ENCODE measurements around the gene ILDR1.

ILDR1 gene

DNA sequence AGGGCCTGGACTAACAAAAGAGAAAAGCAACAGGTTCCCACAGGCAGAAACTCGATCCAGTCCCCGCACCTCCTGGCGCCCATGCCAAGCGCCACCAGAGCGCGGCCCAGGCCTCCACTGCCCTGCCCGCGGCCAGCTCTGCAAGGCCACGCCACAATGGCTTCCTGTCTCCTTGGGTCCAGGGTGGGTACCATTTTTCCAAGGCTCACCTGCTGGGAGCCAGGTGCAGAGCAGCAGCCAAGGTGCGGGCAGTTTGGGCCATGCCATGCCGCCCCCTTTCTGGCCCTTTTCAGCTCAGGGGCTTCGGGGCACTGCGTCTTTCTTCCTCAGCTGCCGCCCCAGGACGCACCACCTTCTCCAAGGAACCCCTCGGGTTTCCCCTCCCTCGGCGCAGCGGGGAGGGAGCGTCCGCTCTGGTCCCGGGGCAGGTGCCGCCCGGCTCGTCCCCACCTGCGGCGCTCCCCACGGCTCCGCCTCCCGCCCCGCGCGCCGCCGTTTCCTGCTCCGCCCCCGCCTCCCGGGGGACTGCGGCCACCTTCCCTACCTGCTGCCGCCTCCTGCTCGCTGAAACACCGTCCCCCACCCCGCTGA lies at the start of gene ILDR1:
Gene ILDR1, minus strand, starts transcription at position 437 of the 591 bp plus-strand sequence. Its CDS starts 170 bp downstream, at position 267.
- H3K4me1 Mint-ChIP-seq = peaks cover 9% of the 10 kb centered on the region
- peaks cover 50% of the 10 kb centered on the region for H3K27me3 Mint-ChIP-seq (ENCODE audit: low read depth, poor library complexity)
- H3K9me3 Mint-ChIP-seq = no peaks in the 10 kb centered on the region
- H3K36me3 Mint-ChIP-seq (ENCODE audit: low read depth) = no peaks in the 10 kb centered on the region
- TF ChIP-seq, protein P1, sequence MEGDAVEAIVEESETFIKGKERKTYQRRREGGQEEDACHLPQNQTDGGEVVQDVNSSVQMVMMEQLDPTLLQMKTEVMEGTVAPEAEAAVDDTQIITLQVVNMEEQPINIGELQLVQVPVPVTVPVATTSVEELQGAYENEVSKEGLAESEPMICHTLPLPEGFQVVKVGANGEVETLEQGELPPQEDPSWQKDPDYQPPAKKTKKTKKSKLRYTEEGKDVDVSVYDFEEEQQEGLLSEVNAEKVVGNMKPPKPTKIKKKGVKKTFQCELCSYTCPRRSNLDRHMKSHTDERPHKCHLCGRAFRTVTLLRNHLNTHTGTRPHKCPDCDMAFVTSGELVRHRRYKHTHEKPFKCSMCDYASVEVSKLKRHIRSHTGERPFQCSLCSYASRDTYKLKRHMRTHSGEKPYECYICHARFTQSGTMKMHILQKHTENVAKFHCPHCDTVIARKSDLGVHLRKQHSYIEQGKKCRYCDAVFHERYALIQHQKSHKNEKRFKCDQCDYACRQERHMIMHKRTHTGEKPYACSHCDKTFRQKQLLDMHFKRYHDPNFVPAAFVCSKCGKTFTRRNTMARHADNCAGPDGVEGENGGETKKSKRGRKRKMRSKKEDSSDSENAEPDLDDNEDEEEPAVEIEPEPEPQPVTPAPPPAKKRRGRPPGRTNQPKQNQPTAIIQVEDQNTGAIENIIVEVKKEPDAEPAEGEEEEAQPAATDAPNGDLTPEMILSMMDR (IDR thresholded peaks at IDR 0.05) = no peak
- peak; percentile 51 for DNase-seq
- no peak within 1 kb of the TSS for H3K27ac Mint-ChIP-seq
- H3K4me3 Mint-ChIP-seq = peak within 1 kb of the TSS; percentile 85

DNA sequence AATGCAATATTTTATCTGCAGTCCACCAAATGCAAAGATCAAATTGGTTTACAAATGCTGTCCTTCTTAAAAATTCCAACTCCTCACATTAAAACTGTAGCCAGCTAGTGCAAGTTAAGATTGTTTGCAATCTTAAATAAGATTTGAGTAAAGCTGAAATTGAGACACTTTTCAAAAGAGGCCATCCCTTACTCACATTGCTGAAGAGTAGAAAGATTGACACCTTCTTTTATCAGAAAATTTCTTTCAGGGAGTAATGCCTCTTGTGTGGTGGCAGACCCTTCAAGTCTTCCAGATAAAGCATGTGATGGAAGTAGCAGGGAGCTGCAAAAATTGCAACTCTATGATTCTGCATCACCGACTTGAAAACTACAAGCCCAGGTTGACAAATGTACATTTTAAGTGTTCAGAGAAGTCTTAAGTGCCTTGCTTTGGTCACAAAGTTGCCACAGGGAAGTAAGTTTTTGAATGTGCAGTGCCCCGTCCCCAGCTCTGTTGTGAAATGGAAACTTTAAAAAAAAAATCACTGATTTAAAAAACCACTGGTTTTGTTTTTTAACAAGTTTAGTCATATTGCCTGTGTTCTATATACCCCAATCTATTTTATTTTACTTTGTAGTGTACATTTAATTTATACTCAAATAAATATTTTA lies 45.7 kb upstream of the ILDR1 start:
- Mint-ChIP-seq H3K36me3 (ENCODE audit: low read depth) (no peaks in the 10 kb centered on the region), H3K4me1 (no peaks in the 10 kb centered on the region), H3K27me3 (ENCODE audit: low read depth, poor library complexity) (no peaks in the 10 kb centered on the region), H3K9me3 (no peaks in the 10 kb centered on the region), H3K4me3 (no peak overlapping the region), H3K27ac (no peak overlapping the region)
- TF ChIP-seq, protein P1 (IDR thresholded peaks at IDR 0.05) = no peak
- no peak for DNase-seq

DNA sequence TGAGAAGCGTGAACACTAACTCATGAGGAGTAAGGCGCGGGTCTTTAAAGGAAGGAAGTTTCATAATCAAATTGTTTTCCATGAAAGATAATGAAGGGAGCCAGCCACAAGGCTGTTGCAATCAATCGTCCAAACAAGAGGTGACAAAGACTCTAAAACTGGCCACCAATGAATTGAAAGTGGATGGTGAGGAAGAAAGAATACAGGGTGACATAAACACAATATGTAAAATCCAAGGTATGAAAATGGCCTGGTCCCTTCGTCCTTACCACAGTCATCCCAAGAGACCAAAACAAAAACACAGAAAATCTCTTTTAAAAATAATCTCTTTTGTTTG lies 45.1 kb upstream of the ILDR1 start:
- no peak for DNase-seq
- H3K27ac Mint-ChIP-seq = no peak overlapping the region
- H3K27me3 Mint-ChIP-seq (ENCODE audit: low read depth, poor library complexity) = no peaks in the 10 kb centered on the region
- H3K36me3 Mint-ChIP-seq (ENCODE audit: low read depth) = no peaks in the 10 kb centered on the region
- H3K4me1 Mint-ChIP-seq = no peaks in the 10 kb centered on the region
- H3K4me3 Mint-ChIP-seq = no peak overlapping the region
- no peaks in the 10 kb centered on the region for H3K9me3 Mint-ChIP-seq
- TF ChIP-seq, protein P1 (IDR thresholded peaks at IDR 0.05) = no peak

DNA sequence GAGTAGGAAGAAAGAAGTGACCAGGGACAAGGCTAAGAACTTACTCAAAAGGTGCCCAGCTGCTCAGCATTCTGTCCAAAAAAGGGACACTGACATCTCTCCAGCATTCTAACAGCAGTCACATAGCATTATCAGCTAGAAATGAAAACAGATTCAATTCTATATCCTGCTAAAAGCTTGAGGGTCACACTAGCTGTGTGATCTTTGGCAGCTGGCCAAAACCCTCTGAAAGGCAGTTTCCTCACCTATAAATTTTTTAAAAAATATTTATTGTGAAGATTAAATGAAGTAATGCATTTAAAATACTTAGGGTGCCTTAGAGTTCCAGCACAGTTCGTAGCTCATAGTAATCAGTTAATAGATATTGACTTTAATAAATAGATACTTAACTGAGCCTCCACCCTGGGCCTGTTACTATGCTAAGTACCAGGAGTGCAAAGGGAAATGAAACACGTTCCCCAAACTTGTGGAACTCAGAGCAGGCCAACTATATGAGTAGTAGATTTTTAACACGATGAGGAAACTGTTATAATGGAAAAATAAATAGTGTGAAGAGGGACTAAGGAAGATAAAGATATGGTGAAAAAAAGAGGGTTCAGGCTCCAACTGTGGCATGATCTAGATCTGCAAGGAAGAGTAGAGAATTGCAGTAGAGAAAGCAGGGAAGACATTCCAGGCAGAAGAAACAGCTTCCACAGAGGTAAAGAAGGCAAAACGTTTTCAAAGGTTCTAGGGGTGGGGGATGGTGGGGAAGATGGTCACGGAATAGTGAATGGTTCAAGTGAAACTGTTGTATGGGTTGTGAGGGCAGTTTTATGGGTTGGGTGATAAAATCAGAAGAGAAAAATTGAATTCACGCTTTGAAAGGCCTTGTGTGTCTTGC lies 44.5 kb upstream of the ILDR1 start:
- no peak for DNase-seq
- TF ChIP-seq, protein P1 (IDR thresholded peaks at IDR 0.05) = no peak
- H3K27ac Mint-ChIP-seq = no peak overlapping the region
- H3K9me3 Mint-ChIP-seq = no peaks in the 10 kb centered on the region
- H3K27me3 Mint-ChIP-seq (ENCODE audit: low read depth, poor library complexity) = no peaks in the 10 kb centered on the region
- H3K4me3 Mint-ChIP-seq = no peak overlapping the region
- no peaks in the 10 kb centered on the region for H3K36me3 Mint-ChIP-seq (ENCODE audit: low read depth)
- no peaks in the 10 kb centered on the region for H3K4me1 Mint-ChIP-seq

DNA sequence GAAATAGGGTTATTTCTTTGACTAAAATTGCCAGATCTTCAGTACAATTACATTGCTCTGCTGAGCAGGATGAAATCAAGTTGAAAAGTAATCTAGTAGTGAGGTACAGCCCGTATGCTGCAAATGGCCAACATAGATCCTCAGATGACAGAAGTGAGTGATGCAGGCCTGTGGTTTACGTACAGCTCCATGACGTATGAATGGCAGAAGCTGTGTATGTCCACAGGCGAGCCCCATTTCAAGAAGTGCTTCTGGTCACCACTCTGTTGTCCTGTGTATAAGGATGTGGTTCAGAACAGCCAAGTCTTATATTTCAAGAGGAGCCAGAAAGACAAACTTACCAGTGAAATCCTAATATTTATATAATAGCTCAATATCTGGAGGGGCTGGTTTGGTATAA lies 42.3 kb upstream of the ILDR1 start:
- TF ChIP-seq, protein P1 (IDR thresholded peaks at IDR 0.05) = no peak
- H3K4me1 Mint-ChIP-seq = no peaks in the 10 kb centered on the region
- no peak for DNase-seq
- no peaks in the 10 kb centered on the region for H3K9me3 Mint-ChIP-seq
- H3K27ac Mint-ChIP-seq = no peak overlapping the region
- no peak overlapping the region for H3K4me3 Mint-ChIP-seq
- H3K36me3 Mint-ChIP-seq (ENCODE audit: low read depth) = no peaks in the 10 kb centered on the region
- H3K27me3 Mint-ChIP-seq (ENCODE audit: low read depth, poor library complexity) = peaks cover 3% of the 10 kb centered on the region
